Measurements from ENCODE around the gene AMZ1.

The AMZ1 gene

GRCh38 chr7:2639695-2640481, 48.1 kb upstream of the AMZ1 start:
- H4K20me1 ChIP-seq (ENCODE audit: insufficient read depth, low read length), result peaks cover 10% of the 10 kb centered on the region; the same call in 1 of the 2 replicates
- no peak overlapping the region for H3K4me3 ChIP-seq (ENCODE audit: low read length)
- no peaks in the 10 kb centered on the region for H3K9me3 ChIP-seq (ENCODE audit: insufficient read depth, low read length)
- H3K27ac ChIP-seq (ENCODE audit: low read length), result no peak overlapping the region
- H3K9ac ChIP-seq (ENCODE audit: low read length), result no peak overlapping the region
- H3K36me3 ChIP-seq (replicated peaks; ENCODE audit: low read depth, low read length), result no peaks in the 10 kb centered on the region
- H3K79me2 ChIP-seq (ENCODE audit: low read length), result no peaks in the 10 kb centered on the region
- H3K4me1 ChIP-seq (ENCODE audit: low read length), result peaks cover 33% of the 10 kb centered on the region
- TF ChIP-seq EZH2phosphoT487 (IDR thresholded peaks at IDR 0.05; ENCODE audit: low read depth) (no peak), CTCF (IDR thresholded peaks at IDR 0.05; ENCODE audit: low read depth, low read length) (no peak)
- no peaks in the 10 kb centered on the region for H3K27me3 ChIP-seq (ENCODE audit: low read depth, low read length)
- H3K4me2 ChIP-seq (ENCODE audit: low read length), result no peak overlapping the region
- no peak overlapping the region for H2AFZ ChIP-seq (ENCODE audit: low read depth, low read length)

GRCh38 chr7:2640482-2640830, 47.5 kb upstream of the AMZ1 start:
- no peak overlapping the region for H3K9ac ChIP-seq (ENCODE audit: low read length)
- H3K27me3 ChIP-seq (ENCODE audit: low read depth, low read length), result no peaks in the 10 kb centered on the region
- H3K9me3 ChIP-seq (ENCODE audit: insufficient read depth, low read length), result no peaks in the 10 kb centered on the region
- no peak for TF ChIP-seq CTCF (IDR thresholded peaks at IDR 0.05; ENCODE audit: low read depth, low read length)
- no peak for TF ChIP-seq EZH2phosphoT487 (IDR thresholded peaks at IDR 0.05; ENCODE audit: low read depth)
- no peak overlapping the region for H3K4me2 ChIP-seq (ENCODE audit: low read length)
- H3K4me3 ChIP-seq (ENCODE audit: low read length), result no peak overlapping the region
- H3K4me1 ChIP-seq (ENCODE audit: low read length), result peaks cover 38% of the 10 kb centered on the region
- no peak overlapping the region for H3K27ac ChIP-seq (ENCODE audit: low read length)
- H2AFZ ChIP-seq (ENCODE audit: low read depth, low read length), result no peak overlapping the region
- H3K79me2 ChIP-seq (ENCODE audit: low read length), result no peaks in the 10 kb centered on the region
- peaks cover 7% of the 10 kb centered on the region; the same call in 1 of the 2 replicates for H4K20me1 ChIP-seq (ENCODE audit: insufficient read depth, low read length)
- no peaks in the 10 kb centered on the region for H3K36me3 ChIP-seq (replicated peaks; ENCODE audit: low read depth, low read length)

- H3K4me2 ChIP-seq (ENCODE audit: low read length), result peak overlapping the region; percentile 66
- TF ChIP-seq EZH2phosphoT487 (IDR thresholded peaks at IDR 0.05; ENCODE audit: low read depth) (no peak), CTCF (IDR thresholded peaks at IDR 0.05; ENCODE audit: low read depth, low read length) (no peak)
- no peaks in the 10 kb centered on the region for H3K9me3 ChIP-seq (ENCODE audit: insufficient read depth, low read length)
- no peaks in the 10 kb centered on the region for H3K36me3 ChIP-seq (replicated peaks; ENCODE audit: low read depth, low read length)
- peaks cover 40% of the 10 kb centered on the region for H3K4me1 ChIP-seq (ENCODE audit: low read length)
- H3K9ac ChIP-seq (ENCODE audit: low read length), result peak overlapping the region; percentile 10; the same call in 1 of the 2 replicates
- H3K4me3 ChIP-seq (ENCODE audit: low read length), result peak overlapping the region; percentile 52
- H2AFZ ChIP-seq (ENCODE audit: low read depth, low read length), result no peak overlapping the region
- H4K20me1 ChIP-seq (ENCODE audit: insufficient read depth, low read length), result peaks cover 3% of the 10 kb centered on the region; the same call in 1 of the 2 replicates
- no peak overlapping the region for H3K27ac ChIP-seq (ENCODE audit: low read length)
- H3K27me3 ChIP-seq (ENCODE audit: low read depth, low read length), result no peaks in the 10 kb centered on the region
- H3K79me2 ChIP-seq (ENCODE audit: low read length), result no peaks in the 10 kb centered on the region
Observed at GRCh38 chr7:2640846-2641316, 47.1 kb upstream of the AMZ1 start.
